H9 (cell line): Measurements from ENCODE around the gene SUPT20H. TPM values are rescaled to one million over a fixed set of nuclear protein-coding genes. Genes with fewer than 3 reads are reported as not detected.

ENCODE experiments used
- DNase-seq: peaks from one replicate; pipeline ENCODE4 v3.0.0-alpha.2; 2017
- H2AFZ ChIP-seq: one replicate; pipeline ENCODE4 v1.6.1; 2013; ENCODE audit warnings: mild to moderate bottlenecking, low read length, control low read depth, moderate library complexity
- H2AK5ac ChIP-seq: 2 replicates; pipeline ENCODE4 v1.6.1; 2013; ENCODE audit warnings: low read length, control low read depth, mixed read lengths; ENCODE audit not compliant: insufficient read length
- H2BK120ac ChIP-seq: one replicate; pipeline ENCODE4 v1.6.1; 2013; ENCODE audit warnings: low read depth, mild to moderate bottlenecking, low read length, control low read depth, inconsistent platforms; ENCODE audit not compliant: poor library complexity, severe bottlenecking
- H2BK12ac ChIP-seq: 2 replicates; pipeline ENCODE4 v1.6.1; 2013; ENCODE audit warnings: low read length, control low read depth, mixed read lengths, low read depth; ENCODE audit not compliant: insufficient read length
- H2BK15ac ChIP-seq: 2 replicates; pipeline ENCODE4 v1.6.1; 2013; ENCODE audit warnings: low read depth, low read length, control low read depth
- H2BK20ac ChIP-seq: one replicate; pipeline ENCODE4 v1.6.1; 2013; ENCODE audit warnings: low read depth, mild to moderate bottlenecking, low read length, control low read depth, inconsistent platforms; ENCODE audit not compliant: poor library complexity, severe bottlenecking
- H2BK5ac ChIP-seq: 2 replicates; pipeline ENCODE4 v1.6.1; 2013; ENCODE audit warnings: low read length, control low read depth, mixed read lengths; ENCODE audit not compliant: insufficient read length
- H3K14ac ChIP-seq: 2 replicates; pipeline ENCODE4 v1.6.1; 2013; ENCODE audit warnings: low read length, control low read depth; ENCODE audit not compliant: insufficient read depth
- H3K18ac ChIP-seq: 2 replicates; pipeline ENCODE4 v1.6.1; 2013; ENCODE audit warnings: low read depth, mild to moderate bottlenecking, mixed read lengths, low read length, control low read depth; ENCODE audit not compliant: insufficient read length
- H3K23ac ChIP-seq: 2 replicates; pipeline ENCODE4 v1.6.1; 2013; ENCODE audit warnings: low read length, control low read depth, mixed read lengths, low read depth; ENCODE audit not compliant: insufficient read length
- H3K23me2 ChIP-seq: 2 replicates; pipeline ENCODE4 v1.6.1; 2013; ENCODE audit warnings: low read depth, mild to moderate bottlenecking, mixed read lengths, low read length, control low read depth; ENCODE audit not compliant: insufficient read length, poor library complexity, severe bottlenecking
- H3K27ac ChIP-seq: 2 replicates; pipeline ENCODE4 v1.5.1; 2013; ENCODE audit warnings: low read length, control low read depth, mixed read lengths, low read depth; ENCODE audit not compliant: insufficient read length
- H3K27me3 ChIP-seq: 2 replicates; pipeline ENCODE4 v1.6.1; 2013; ENCODE audit warnings: low read length, control low read depth, inconsistent platforms; ENCODE audit not compliant: insufficient read depth
- H3K4ac ChIP-seq: 2 replicates; pipeline ENCODE4 v1.6.1; 2013; ENCODE audit warnings: low read depth, mild to moderate bottlenecking, control low read depth, inconsistent platforms, low read length, moderate library complexity
- H3K4me1 ChIP-seq: 2 replicates; pipeline ENCODE4 v1.6.1; 2013; ENCODE audit warnings: low read length, control low read depth, inconsistent platforms; ENCODE audit not compliant: insufficient read depth
- H3K4me2 ChIP-seq: 2 replicates; pipeline ENCODE4 v1.6.1; 2013; ENCODE audit warnings: low read length, control low read depth, mixed read lengths; ENCODE audit not compliant: insufficient read length, insufficient read depth
- H3K56ac ChIP-seq: 2 replicates; pipeline ENCODE4 v1.6.1; 2013; ENCODE audit warnings: low read depth, mild to moderate bottlenecking, mixed read lengths, low read length, control low read depth; ENCODE audit not compliant: insufficient read length
- H3K79me1 ChIP-seq: 2 replicates; pipeline ENCODE4 v1.6.1; 2013; ENCODE audit warnings: low read depth, mild to moderate bottlenecking, moderate library complexity, low read length, control low read depth, inconsistent platforms; ENCODE audit not compliant: insufficient read depth, poor library complexity, severe bottlenecking
- H3K79me2 ChIP-seq: 2 replicates; pipeline ENCODE4 v1.6.1; 2013; ENCODE audit warnings: low read length, control low read depth, inconsistent platforms; ENCODE audit not compliant: insufficient read depth
- H3K9ac ChIP-seq: 2 replicates; pipeline ENCODE4 v1.6.1; 2013; ENCODE audit warnings: low read length, control low read depth, mixed read lengths; ENCODE audit not compliant: insufficient read length; ENCODE audit errors: extremely low read depth
- H3K9me3 ChIP-seq: one replicate; pipeline ENCODE4 v1.6.1; 2013; ENCODE audit warnings: low read depth, low read length, inconsistent platforms; ENCODE audit not compliant: control insufficient read depth
- H3T11ph ChIP-seq: one replicate; pipeline ENCODE4 v1.6.1; 2013; ENCODE audit warnings: mild to moderate bottlenecking, low read length, control low read depth, inconsistent platforms
- H4K20me1 ChIP-seq: one replicate; pipeline ENCODE4 v1.6.1; 2013; ENCODE audit not compliant: control insufficient read depth, insufficient read length, insufficient read depth
- H4K5ac ChIP-seq: 2 replicates; pipeline ENCODE4 v1.6.1; 2013; ENCODE audit warnings: low read depth, mild to moderate bottlenecking, mixed read lengths, low read length, control low read depth; ENCODE audit not compliant: insufficient read length
- H4K8ac ChIP-seq: replicated peaks from 2 replicates; pipeline ENCODE4 v1.6.1; 2013; ENCODE audit warnings: low read length, control low read depth, mixed read lengths, low read depth; ENCODE audit not compliant: insufficient read length
- H4K91ac ChIP-seq: 2 replicates; pipeline ENCODE4 v1.6.1; 2013; ENCODE audit warnings: low read depth, mild to moderate bottlenecking, moderate library complexity, mixed read lengths, low read length, control low read depth; ENCODE audit not compliant: insufficient read length
- H3K27ac Mint-ChIP-seq, 3 experiments: 2 replicates in 2 of 3; 3 replicates in 1 of 3; pipeline ENCODE4 v1.8.0; 2020 to 2021; ENCODE audit warnings: mixed read lengths in 3 of 3, mild to moderate bottlenecking in 1 of 3, moderate library complexity in 1 of 3
- H3K27me3 Mint-ChIP-seq: 2 replicates; pipeline ENCODE4 v1.8.0; 2021; ENCODE audit warnings: low read depth, mild to moderate bottlenecking, moderate library complexity, mixed read lengths
- H3K36me3 Mint-ChIP-seq, 3 experiments: 2 replicates in 2 of 3; 3 replicates in 1 of 3; pipeline ENCODE4 v1.8.0; 2020 to 2021; ENCODE audit warnings: low read depth in 3 of 3, mixed read lengths in 3 of 3; ENCODE audit not compliant: insufficient read depth in 1 of 3
- H3K4me1 Mint-ChIP-seq, 2 experiments: 2 replicates each; pipeline ENCODE4 v1.8.0; 2020; ENCODE audit warnings: mixed read lengths in 2 of 2
- H3K4me3 Mint-ChIP-seq, 2 experiments: 2 replicates in 1 of 2; 3 replicates in 1 of 2; pipeline ENCODE4 v1.8.0; 2020 to 2021; ENCODE audit warnings: mild to moderate bottlenecking in 2 of 2, mixed read lengths in 2 of 2, moderate library complexity in 1 of 2
- H3K9me3 Mint-ChIP-seq, 2 experiments: 2 replicates in 1 of 2; 3 replicates in 1 of 2; pipeline ENCODE4 v1.8.0; 2020; ENCODE audit warnings: mild to moderate bottlenecking in 2 of 2, mixed read lengths in 2 of 2, moderate library complexity in 1 of 2
- CTCF ChIP-seq: fragments of 200-600 bp; sonication (generic); conservative IDR thresholded peaks from 3 replicates; pipeline ENCODE4 v1.8.0; 2021; ENCODE audit warnings: antibody characterized with exemption, mild to moderate bottlenecking
- WGBS: extraction: QIAGEN DNeasy Blood & Tissue Kit; methylation state at CpG from one replicate; pipeline ENCODE4 v1.1.7; 2013; ENCODE audit warnings: missing lambda C conversion rate, low lambda C conversion rate, mixed read lengths; ENCODE audit not compliant: insufficient read length; ENCODE audit errors: extremely low coverage; 5-methylcytosine and 5-hydroxymethylcytosine counted together
- total RNA-seq: library from RNA; stranded (reverse); gene quantifications from 2 replicates; pipeline ENCODE4 v1.2.1, GENCODE V29; 2021

SUPT20H gene
- total RNA-seq, 1 experiment from 2014 or later = 59.5 TPM

- Histone ChIP-seq H4K91ac (no peak overlapping the region), H3K23ac (no peak overlapping the region), H2BK12ac (no peak overlapping the region), H2BK20ac (no peak overlapping the region), H2BK5ac (no peak overlapping the region), H3T11ph (no peak overlapping the region), H3K4ac (no peak overlapping the region), H4K5ac (no peak overlapping the region), H3K79me1 (no peaks in the 10 kb centered on the region), H3K9me3 (no peaks in the 10 kb centered on the region), H3K4me2 (no peak overlapping the region), H3K79me2 (no peaks in the 10 kb centered on the region), H3K27ac (no peak overlapping the region), H2BK120ac (no peak overlapping the region), H2AK5ac (no peak overlapping the region), H3K18ac (no peak overlapping the region), H3K27me3 (no peaks in the 10 kb centered on the region), H3K9ac (no peak overlapping the region), H2AFZ (no peak overlapping the region), H3K23me2 (no peaks in the 10 kb centered on the region), H3K56ac (no peak overlapping the region), H4K8ac (no peak overlapping the region), H3K4me1 (no peaks in the 10 kb centered on the region), H4K20me1 (no peaks in the 10 kb centered on the region), H2BK15ac (no peak overlapping the region), H3K14ac (no peak overlapping the region)
- Mint-ChIP-seq H3K4me3 (no peak overlapping the region), H3K36me3 (peaks cover 36 to 57% (median 51%) of the 10 kb centered on the region in 3 experiments), H3K27me3 (no peaks in the 10 kb centered on the region), H3K9me3 (peaks cover 3 to 7% of the 10 kb centered on the region in 2 experiments; a peak in 3 of 5 replicates), H3K27ac (no peak overlapping the region), H3K4me1 (no peaks in the 10 kb centered on the region)
- no peak for DNase-seq
- TF ChIP-seq CTCF = no peak
- WGBS = 100% methylated on average over 2 of the region's 5 CpGs
Observed at GRCh38 chr13:36973621-36974295, 85.7 kb downstream of the SUPT20H start.
